Suprapubic skin (tissue), 2 donors: ENCODE results near the gene CNIH4.

Experiments
- EP300 ChIP-seq: sonication (generic); formaldehyde crosslinking; IDR thresholded peaks from one replicate; pipeline ENCODE4 v1.6.1; 2017; ENCODE audit warnings: antibody characterized with exemption
- POLR2A ChIP-seq, 2 donors: fragments of 450-650 bp; IDR thresholded peaks; one replicate each; pipeline ENCODE4 v1.6.1; 2017; ENCODE audit warnings: antibody characterized with exemption in 2 of 2, mild to moderate bottlenecking in 2 of 2, moderate library complexity in 2 of 2

- TF ChIP-seq POLR2A (IDR thresholded peaks at IDR 0.05) (no peak), EP300 (no peak)
Measured at GRCh38 chr1:224329484-224329841, 27.2 kb upstream of the CNIH4 start.
